GM18951 (cell line): ENCODE data around the gene POLK.

Experiments used
- POLR2A ChIP-seq: IDR thresholded peaks from 4 replicates; pipeline ENCODE4 v1.6.1; 2011; ENCODE audit warnings: mild to moderate bottlenecking; ENCODE audit not compliant: insufficient read length, insufficient read depth; ENCODE audit errors: extremely low read depth
- in situ Hi-C: fragments of 300-500 bp; cut with MboI; formaldehyde crosslinking; loops from one replicate; pipeline ENCODE4 v1.12.0; 2022; ENCODE audit warnings: low sequenced_read_pairs, mixed read lengths, inconsistent platforms; ENCODE audit not compliant: unreplicated experiment

Gene POLK

GRCh38 chr5:75640395-75640794 lies 128.7 kb downstream of the POLK start:
- TF ChIP-seq POLR2A: no peak
- in situ Hi-C loops: no loop called here

DNA sequence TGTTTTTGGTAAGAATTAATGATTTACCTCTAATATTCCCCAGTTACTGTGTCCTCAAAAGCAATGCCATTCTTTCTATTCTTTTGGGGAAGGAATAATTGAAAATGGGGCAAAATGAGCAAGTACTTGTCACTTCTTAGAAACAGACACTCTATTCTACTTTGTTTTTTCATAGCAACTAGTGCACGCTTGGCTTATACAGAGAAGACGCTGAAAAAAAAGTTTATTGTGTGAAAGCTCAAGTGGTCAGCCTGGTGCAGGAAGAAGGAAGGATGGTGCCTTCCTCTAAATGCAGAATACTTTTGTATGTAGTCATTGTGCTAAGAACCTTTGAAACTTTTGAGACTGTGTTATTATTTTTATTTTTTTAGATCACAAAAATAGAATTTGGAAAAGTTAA lies 129.1 kb downstream of the POLK start:
- no peak for TF ChIP-seq POLR2A
- in situ Hi-C loops: no loop called here

GRCh38 chr5:75648712-75649111 lies 137.0 kb downstream of the POLK start:
- TF ChIP-seq POLR2A: no peak
- in situ Hi-C loops: no loop called here
